KOPT-K1 (cell line): ENCODE results near the gene ADISSP.
"Not testable (repeated sequence)": the region's sequence is repeated elsewhere in the genome, so short reads cannot be mapped to it uniquely, and the experiment has no call there.

ENCODE experiments used
- H3K27ac ChIP-seq: fragments of 200-600 bp; sonication (generic); 2 replicates; pipeline ENCODE4 v1.5.1; 2016; ENCODE audit warnings: antibody characterized with exemption, mild to moderate bottlenecking, low read depth, low read length; ENCODE audit not compliant: poor library complexity, severe bottlenecking
- H3K36me3 ChIP-seq: fragments of 200-600 bp; sonication (generic); 2 replicates; pipeline ENCODE4 v1.5.1; 2017; ENCODE audit warnings: antibody characterized with exemption, mild to moderate bottlenecking, low read length, moderate library complexity; ENCODE audit not compliant: insufficient read depth
- H3K9me3 ChIP-seq: fragments of 200-600 bp; sonication (generic); 2 replicates; pipeline ENCODE4 v1.5.1; 2017; ENCODE audit warnings: antibody characterized with exemption, low read length, mild to moderate bottlenecking; ENCODE audit not compliant: insufficient read depth, poor library complexity, severe bottlenecking

Gene ADISSP

GRCh38 chr20:3801846-3802245, 34.3 kb upstream of the ADISSP start:
- H3K36me3 ChIP-seq = peaks cover 90% of the 10 kb centered on the region
- H3K9me3 ChIP-seq = no peaks in the 10 kb centered on the region
- H3K27ac ChIP-seq = no peak overlapping the region

- Histone ChIP-seq H3K27ac (peak overlapping the region; percentile 3), H3K36me3 (peaks cover 85% of the 10 kb centered on the region), H3K9me3 (no peaks in the 10 kb centered on the region)
These were observed 33.7 kb upstream of the ADISSP start for GRCh38 chr20:3801299-3801698.

- Histone ChIP-seq H3K9me3 (no peaks in the 10 kb centered on the region), H3K36me3 (peaks cover 80% of the 10 kb centered on the region), H3K27ac (no peak overlapping the region)
These were observed 33.3 kb upstream of the ADISSP start for GRCh38 chr20:3800878-3801260.

- peak overlapping the region; percentile 90 for H3K27ac ChIP-seq
- peaks cover 75% of the 10 kb centered on the region for H3K36me3 ChIP-seq
- H3K9me3 ChIP-seq = no peaks in the 10 kb centered on the region
These were observed 32.8 kb upstream of the ADISSP start for GRCh38 chr20:3800256-3800877.

GRCh38 chr20:3798908-3799248, 31.3 kb upstream of the ADISSP start:
- Histone ChIP-seq H3K36me3 (peaks cover 60% of the 10 kb centered on the region), H3K9me3 (no peaks in the 10 kb centered on the region), H3K27ac (peak overlapping the region; percentile 90)

- H3K36me3 ChIP-seq = peaks cover 55% of the 10 kb centered on the region
- H3K27ac ChIP-seq = peak overlapping the region; percentile 90
- no peaks in the 10 kb centered on the region for H3K9me3 ChIP-seq
These were observed 30.8 kb upstream of the ADISSP start for GRCh38 chr20:3798373-3798768.

GRCh38 chr20:3797592-3798372, 30.2 kb upstream of the ADISSP start:
- Histone ChIP-seq H3K27ac (peak overlapping the region; percentile 90), H3K36me3 (peaks cover 49% of the 10 kb centered on the region), H3K9me3 (no peaks in the 10 kb centered on the region)

GRCh38 chr20:3797226-3797545, 29.6 kb upstream of the ADISSP start:
- Histone ChIP-seq H3K36me3 (peaks cover 43% of the 10 kb centered on the region), H3K27ac (peak overlapping the region; percentile 90), H3K9me3 (no peaks in the 10 kb centered on the region)

GRCh38 chr20:3796477-3797225, 29.1 kb upstream of the ADISSP start:
- H3K9me3 ChIP-seq = no peaks in the 10 kb centered on the region
- H3K36me3 ChIP-seq = peaks cover 38% of the 10 kb centered on the region
- peak overlapping the region; percentile 90 for H3K27ac ChIP-seq

GRCh38 chr20:3795511-3796468, 28.2 kb upstream of the ADISSP start, which contains the start of gene CDC25B:
Gene CDC25B, plus strand, starts transcription at chr20:3796310. Its CDS starts 222 bp downstream, at chr20:3796532.
- Histone ChIP-seq H3K27ac (peak within 1 kb of the TSS; percentile 90), H3K9me3 (no peaks in the 10 kb centered on the region), H3K36me3 (peaks cover 29% of the 10 kb centered on the region)

GRCh38 chr20:3794701-3795420, 27.3 kb upstream of the ADISSP start:
- H3K36me3 ChIP-seq = peaks cover 20% of the 10 kb centered on the region
- H3K27ac ChIP-seq = peak overlapping the region; percentile 90
- H3K9me3 ChIP-seq = no peaks in the 10 kb centered on the region

GRCh38 chr20:3794168-3794567, 26.6 kb upstream of the ADISSP start:
- Histone ChIP-seq H3K36me3 (peaks cover 13% of the 10 kb centered on the region), H3K27ac (peak overlapping the region; percentile 90)
- H3K9me3 ChIP-seq = not testable (repeated sequence)

- peaks cover 13% of the 10 kb centered on the region for H3K36me3 ChIP-seq
- not testable (repeated sequence) for H3K9me3 ChIP-seq, H3K27ac ChIP-seq
These were observed 21.6 kb upstream of the ADISSP start for GRCh38 chr20:3789201-3789600.

- H3K27ac ChIP-seq = no peak overlapping the region
- H3K9me3 ChIP-seq = no peaks in the 10 kb centered on the region
- H3K36me3 ChIP-seq = peaks cover 15% of the 10 kb centered on the region
These were observed 21.2 kb upstream of the ADISSP start for GRCh38 chr20:3788685-3789155.
